ENCODE results near the gene CCDC71.

CCDC71 gene

DNA sequence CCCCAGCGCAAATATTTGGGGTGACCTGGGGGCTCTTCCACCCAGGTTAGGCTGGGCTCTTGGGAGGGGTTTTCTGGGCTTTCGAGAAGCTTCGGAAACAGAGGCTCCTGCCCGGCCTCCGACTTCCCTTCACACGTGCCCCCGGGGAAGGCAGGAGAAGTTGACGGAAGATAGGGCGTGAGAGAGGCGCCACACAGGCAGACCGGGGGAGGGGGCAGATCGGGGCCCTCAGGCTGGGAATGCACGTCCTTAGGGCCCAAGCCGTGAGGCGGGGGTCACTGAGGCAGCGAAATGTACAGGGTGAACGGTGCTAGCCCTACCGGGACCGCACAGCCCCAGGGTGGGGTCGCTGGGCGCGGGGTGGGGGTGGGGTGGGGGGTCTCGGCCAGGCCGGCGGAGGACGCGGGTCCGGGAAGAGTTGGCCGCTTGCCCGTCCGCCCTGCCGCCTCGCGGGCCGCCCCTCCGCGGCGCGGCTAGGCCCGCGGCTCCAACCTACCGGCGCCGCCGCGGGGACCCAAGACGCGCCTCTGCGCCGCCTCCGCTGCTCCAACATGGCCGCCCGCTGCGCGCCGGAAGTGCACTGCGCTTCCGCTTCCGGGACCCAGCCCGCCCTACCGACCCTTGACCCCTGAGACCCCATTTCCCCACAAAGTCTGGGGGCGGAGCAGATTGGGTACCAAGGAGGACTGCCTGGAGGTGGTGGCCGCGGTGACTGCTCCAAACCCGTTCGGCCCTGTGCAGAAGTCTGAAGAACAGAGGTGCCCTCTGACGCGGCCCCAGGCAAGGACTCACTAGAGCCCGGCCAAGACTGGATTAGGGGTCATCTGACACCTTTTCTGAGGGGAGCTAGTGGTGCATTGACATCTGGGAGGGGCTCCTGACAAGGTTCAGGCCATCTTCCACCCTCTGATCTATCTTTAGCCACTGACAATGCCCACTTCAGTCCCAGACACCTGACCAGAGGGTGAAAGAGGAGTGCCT is at the start of gene CCDC71:
CCDC71 (minus strand) TSS at position 561 of the 981 bp plus-strand sequence. CDS start 2,123 bp downstream, outside the sequence.
- Histone ChIP-seq H3K4me3 (ENCODE audit: low read depth, low read length) (peak within 1 kb of the TSS; percentile 96), H3K36me3 (ENCODE audit: control insufficient read depth in 2 of 2, insufficient read depth in 1 of 2, low read length in 2 of 2) (peaks cover 0 to 41% of the 10 kb centered on the region in 2 experiments; a peak in 2 of 3 replicates), H3K4me1 (ENCODE audit: control insufficient read depth, insufficient read depth, low read length) (no peaks in the 10 kb centered on the region), H3K9me3 (ENCODE audit: control insufficient read depth, insufficient read depth, low read depth, low read length) (no peaks in the 10 kb centered on the region), H3K27ac (ENCODE audit: extremely low read depth, low read depth, low read length) (peak within 1 kb of the TSS; percentile 69; the same call in 1 of the 2 replicates)
- CTCF ChIA-PET, result no interaction called here
- POLR2A ChIA-PET, result interaction anchor here (0.6 kb wide), 1 partner anchor 275 kb away, joined by 5 read pairs; no protein-coding TSS in a partner anchor
- peak; percentile 78 for TF ChIP-seq ZNF335 (tag by site-specific recombination; conservative IDR thresholded peaks at IDR 0.05)
- TF ChIP-seq ZNF660 (tag by site-specific recombination; IDR thresholded peaks at IDR 0.05), result peak; percentile 22; the same call in 1 of the 2 replicates
- no peak for TF ChIP-seq ZNF311 (tag by site-specific recombination; IDR thresholded peaks at IDR 0.05; ENCODE audit: borderline replicate concordance)
- TF ChIP-seq, protein P1, sequence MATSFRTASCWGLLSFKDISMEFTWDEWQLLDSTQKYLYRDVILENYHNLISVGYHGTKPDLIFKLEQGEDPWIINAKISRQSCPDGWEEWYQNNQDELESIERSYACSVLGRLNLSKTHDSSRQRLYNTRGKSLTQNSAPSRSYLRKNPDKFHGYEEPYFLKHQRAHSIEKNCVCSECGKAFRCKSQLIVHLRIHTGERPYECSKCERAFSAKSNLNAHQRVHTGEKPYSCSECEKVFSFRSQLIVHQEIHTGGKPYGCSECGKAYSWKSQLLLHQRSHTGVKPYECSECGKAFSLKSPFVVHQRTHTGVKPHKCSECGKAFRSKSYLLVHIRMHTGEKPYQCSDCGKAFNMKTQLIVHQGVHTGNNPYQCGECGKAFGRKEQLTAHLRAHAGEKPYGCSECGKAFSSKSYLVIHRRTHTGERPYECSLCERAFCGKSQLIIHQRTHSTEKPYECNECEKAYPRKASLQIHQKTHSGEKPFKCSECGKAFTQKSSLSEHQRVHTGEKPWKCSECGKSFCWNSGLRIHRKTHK (tag by site-specific recombination; IDR thresholded peaks at IDR 0.05), result no peak
- TF ChIP-seq, protein P2, sequence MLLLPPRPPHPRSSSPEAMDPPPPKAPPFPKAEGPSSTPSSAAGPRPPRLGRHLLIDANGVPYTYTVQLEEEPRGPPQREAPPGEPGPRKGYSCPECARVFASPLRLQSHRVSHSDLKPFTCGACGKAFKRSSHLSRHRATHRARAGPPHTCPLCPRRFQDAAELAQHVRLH (tag by site-specific recombination; IDR thresholded peaks at IDR 0.05), result 0 out of 2 replicates have a peak, but pooled peaks have one; percentile 23
- 0 out of 2 replicates have a peak, but pooled peaks have one; percentile 33 for TF ChIP-seq KLF9 (tag by site-specific recombination; IDR thresholded peaks at IDR 0.05; ENCODE audit: low read depth)
- TF ChIP-seq ZFP41 (tag by site-specific recombination; IDR thresholded peaks at IDR 0.05; ENCODE audit: borderline replicate concordance), result no peak
- TF ChIP-seq ZNF16 (tag by site-specific recombination; IDR thresholded peaks at IDR 0.05; ENCODE audit: low read depth), result no peak
- peak; percentile 76 for TF ChIP-seq SP3 (tag by site-specific recombination; IDR thresholded peaks at IDR 0.05)
- TF ChIP-seq ZNF350 (tag by site-specific recombination; IDR thresholded peaks at IDR 0.05), result no peak
- TF ChIP-seq BCL11B (tag by site-specific recombination; IDR thresholded peaks at IDR 0.05; ENCODE audit: low read depth), result peak; percentile 85
- TF ChIP-seq ZNF76 (tag by site-specific recombination; IDR thresholded peaks at IDR 0.05; ENCODE audit: borderline replicate concordance, low read depth), result peak; percentile 57; the same call in 1 of the 2 replicates
- no peak for TF ChIP-seq TCF7L2 (IDR thresholded peaks at IDR 0.05; ENCODE audit: borderline replicate concordance, low read depth, low read length)
- no peak for TF ChIP-seq ZSCAN30 (tag by site-specific recombination; IDR thresholded peaks at IDR 0.05)
- 0 out of 2 replicates have a peak, but pooled peaks have one; percentile 19 for TF ChIP-seq ZNF24 (tag by site-specific recombination; IDR thresholded peaks at IDR 0.05)
- TF ChIP-seq, protein P3, sequence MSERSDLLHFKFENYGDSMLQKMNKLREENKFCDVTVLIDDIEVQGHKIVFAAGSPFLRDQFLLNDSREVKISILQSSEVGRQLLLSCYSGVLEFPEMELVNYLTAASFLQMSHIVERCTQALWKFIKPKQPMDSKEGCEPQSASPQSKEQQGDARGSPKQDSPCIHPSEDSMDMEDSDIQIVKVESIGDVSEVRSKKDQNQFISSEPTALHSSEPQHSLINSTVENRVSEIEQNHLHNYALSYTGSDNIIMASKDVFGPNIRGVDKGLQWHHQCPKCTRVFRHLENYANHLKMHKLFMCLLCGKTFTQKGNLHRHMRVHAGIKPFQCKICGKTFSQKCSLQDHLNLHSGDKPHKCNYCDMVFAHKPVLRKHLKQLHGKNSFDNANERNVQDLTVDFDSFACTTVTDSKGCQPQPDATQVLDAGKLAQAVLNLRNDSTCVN (tag by site-specific recombination; optimal IDR thresholded peaks at IDR 0.05), result peak; percentile 53
- no peak for TF ChIP-seq ZSCAN23 (tag by site-specific recombination; IDR thresholded peaks at IDR 0.05)
- TF ChIP-seq, protein P4, sequence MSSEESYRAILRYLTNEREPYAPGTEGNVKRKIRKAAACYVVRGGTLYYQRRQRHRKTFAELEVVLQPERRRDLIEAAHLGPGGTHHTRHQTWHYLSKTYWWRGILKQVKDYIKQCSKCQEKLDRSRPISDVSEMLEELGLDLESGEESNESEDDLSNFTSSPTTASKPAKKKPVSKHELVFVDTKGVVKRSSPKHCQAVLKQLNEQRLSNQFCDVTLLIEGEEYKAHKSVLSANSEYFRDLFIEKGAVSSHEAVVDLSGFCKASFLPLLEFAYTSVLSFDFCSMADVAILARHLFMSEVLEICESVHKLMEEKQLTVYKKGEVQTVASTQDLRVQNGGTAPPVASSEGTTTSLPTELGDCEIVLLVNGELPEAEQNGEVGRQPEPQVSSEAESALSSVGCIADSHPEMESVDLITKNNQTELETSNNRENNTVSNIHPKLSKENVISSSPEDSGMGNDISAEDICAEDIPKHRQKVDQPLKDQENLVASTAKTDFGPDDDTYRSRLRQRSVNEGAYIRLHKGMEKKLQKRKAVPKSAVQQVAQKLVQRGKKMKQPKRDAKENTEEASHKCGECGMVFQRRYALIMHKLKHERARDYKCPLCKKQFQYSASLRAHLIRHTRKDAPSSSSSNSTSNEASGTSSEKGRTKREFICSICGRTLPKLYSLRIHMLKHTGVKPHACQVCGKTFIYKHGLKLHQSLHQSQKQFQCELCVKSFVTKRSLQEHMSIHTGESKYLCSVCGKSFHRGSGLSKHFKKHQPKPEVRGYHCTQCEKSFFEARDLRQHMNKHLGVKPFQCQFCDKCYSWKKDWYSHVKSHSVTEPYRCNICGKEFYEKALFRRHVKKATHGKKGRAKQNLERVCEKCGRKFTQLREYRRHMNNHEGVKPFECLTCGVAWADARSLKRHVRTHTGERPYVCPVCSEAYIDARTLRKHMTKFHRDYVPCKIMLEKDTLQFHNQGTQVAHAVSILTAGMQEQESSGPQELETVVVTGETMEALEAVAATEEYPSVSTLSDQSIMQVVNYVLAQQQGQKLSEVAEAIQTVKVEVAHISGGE (tag by site-specific recombination; conservative IDR thresholded peaks at IDR 0.05; ENCODE audit: low read depth), result peak; percentile 76
- TF ChIP-seq, protein P5, sequence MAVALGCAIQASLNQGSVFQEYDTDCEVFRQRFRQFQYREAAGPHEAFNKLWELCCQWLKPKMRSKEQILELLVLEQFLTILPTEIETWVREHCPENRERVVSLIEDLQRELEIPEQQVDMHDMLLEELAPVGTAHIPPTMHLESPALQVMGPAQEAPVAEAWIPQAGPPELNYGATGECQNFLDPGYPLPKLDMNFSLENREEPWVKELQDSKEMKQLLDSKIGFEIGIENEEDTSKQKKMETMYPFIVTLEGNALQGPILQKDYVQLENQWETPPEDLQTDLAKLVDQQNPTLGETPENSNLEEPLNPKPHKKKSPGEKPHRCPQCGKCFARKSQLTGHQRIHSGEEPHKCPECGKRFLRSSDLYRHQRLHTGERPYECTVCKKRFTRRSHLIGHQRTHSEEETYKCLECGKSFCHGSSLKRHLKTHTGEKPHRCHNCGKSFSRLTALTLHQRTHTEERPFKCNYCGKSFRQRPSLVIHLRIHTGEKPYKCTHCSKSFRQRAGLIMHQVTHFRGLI (tag by site-specific recombination; IDR thresholded peaks at IDR 0.05), result peak; percentile 65; the same call in 1 of the 2 replicates
- no peak for TF ChIP-seq WT1 (tag by site-specific recombination; IDR thresholded peaks at IDR 0.05)
- peak; percentile 36; the same call in 1 of the 2 replicates for TF ChIP-seq ZEB2 (tag by site-specific recombination; IDR thresholded peaks at IDR 0.05)
- peak; percentile 84 for TF ChIP-seq SP2 (tag by site-specific recombination; IDR thresholded peaks at IDR 0.05)
- no peak for TF ChIP-seq ZNF561 (tag by site-specific recombination; IDR thresholded peaks at IDR 0.05; ENCODE audit: borderline replicate concordance)
- peak; percentile 65; the same call in 1 of the 2 replicates for TF ChIP-seq ZXDB (tag by site-specific recombination; IDR thresholded peaks at IDR 0.05)
- 0 out of 2 replicates have a peak, but pooled peaks have one; percentile 54 for TF ChIP-seq YY2 (tag by site-specific recombination; IDR thresholded peaks at IDR 0.05)
- peak; percentile 77 for TF ChIP-seq ZFHX2 (tag by site-specific recombination; conservative IDR thresholded peaks at IDR 0.05)
- peak; percentile 26; the same call in 1 of the 2 replicates for TF ChIP-seq BCL11A (tag by site-specific recombination; IDR thresholded peaks at IDR 0.05; ENCODE audit: low read depth)
- no peak for TF ChIP-seq HOXD13 (CRISPR knock-in tag; IDR thresholded peaks at IDR 0.05; ENCODE audit: borderline replicate concordance)
- TF ChIP-seq ZNF433 (tag by site-specific recombination; IDR thresholded peaks at IDR 0.05; ENCODE audit: low read depth), result no peak

Data from HEK293 (cell line).